PC-3 (cell line): ENCODE data around the gene CGNL1.

Experiments used
- EZH2 ChIP-seq: fragments of 300-600 bp; sonication (generic); IDR thresholded peaks from one replicate; pipeline ENCODE4 v1.6.1; 2017; ENCODE audit warnings: antibody characterized with exemption, mild to moderate bottlenecking, low read length; ENCODE audit not compliant: unreplicated experiment
- TF ChIP-seq, protein P1 (sequence below): fragments of 300-600 bp; sonication (generic); conservative IDR thresholded peaks from 2 replicates; pipeline ENCODE4 v1.5.1; 2017; ENCODE audit warnings: antibody characterized with exemption, low read depth, mild to moderate bottlenecking, low read length

DNA sequence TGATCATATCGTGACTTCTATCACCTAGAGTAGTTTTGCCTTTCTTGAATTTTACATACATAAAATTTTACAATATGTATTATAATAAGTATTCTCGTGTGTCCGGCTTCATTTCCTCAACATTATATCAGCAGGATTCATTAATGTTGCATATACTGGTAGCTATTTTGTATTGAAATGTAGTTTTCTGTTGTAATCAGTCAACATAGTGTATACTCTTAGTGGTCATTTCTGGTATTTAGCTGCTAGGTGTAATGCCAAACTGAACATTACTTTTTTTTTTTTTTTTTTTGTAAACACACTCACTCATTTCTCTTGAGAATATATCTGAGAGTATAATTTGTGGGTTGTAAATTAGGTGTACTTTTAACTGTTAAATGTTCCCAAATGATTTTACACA lies 70.1 kb downstream of the CGNL1 start:
- TF ChIP-seq EZH2, result no peak
- TF ChIP-seq, protein P1, sequence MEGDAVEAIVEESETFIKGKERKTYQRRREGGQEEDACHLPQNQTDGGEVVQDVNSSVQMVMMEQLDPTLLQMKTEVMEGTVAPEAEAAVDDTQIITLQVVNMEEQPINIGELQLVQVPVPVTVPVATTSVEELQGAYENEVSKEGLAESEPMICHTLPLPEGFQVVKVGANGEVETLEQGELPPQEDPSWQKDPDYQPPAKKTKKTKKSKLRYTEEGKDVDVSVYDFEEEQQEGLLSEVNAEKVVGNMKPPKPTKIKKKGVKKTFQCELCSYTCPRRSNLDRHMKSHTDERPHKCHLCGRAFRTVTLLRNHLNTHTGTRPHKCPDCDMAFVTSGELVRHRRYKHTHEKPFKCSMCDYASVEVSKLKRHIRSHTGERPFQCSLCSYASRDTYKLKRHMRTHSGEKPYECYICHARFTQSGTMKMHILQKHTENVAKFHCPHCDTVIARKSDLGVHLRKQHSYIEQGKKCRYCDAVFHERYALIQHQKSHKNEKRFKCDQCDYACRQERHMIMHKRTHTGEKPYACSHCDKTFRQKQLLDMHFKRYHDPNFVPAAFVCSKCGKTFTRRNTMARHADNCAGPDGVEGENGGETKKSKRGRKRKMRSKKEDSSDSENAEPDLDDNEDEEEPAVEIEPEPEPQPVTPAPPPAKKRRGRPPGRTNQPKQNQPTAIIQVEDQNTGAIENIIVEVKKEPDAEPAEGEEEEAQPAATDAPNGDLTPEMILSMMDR, result no peak
